ENCODE results near the gene DCAF16. TPM values are rescaled to one million over a fixed set of nuclear protein-coding genes. Genes with fewer than 3 reads are reported as not detected.
A peak's percentile ranks its signal among the peaks of the same experiment; 100 is the strongest.

The DCAF16 gene
- total and polyA plus RNA-seq, 3 donors from 2014 or later = 30.5 to 48.0 (median 42.6) TPM

DNA sequence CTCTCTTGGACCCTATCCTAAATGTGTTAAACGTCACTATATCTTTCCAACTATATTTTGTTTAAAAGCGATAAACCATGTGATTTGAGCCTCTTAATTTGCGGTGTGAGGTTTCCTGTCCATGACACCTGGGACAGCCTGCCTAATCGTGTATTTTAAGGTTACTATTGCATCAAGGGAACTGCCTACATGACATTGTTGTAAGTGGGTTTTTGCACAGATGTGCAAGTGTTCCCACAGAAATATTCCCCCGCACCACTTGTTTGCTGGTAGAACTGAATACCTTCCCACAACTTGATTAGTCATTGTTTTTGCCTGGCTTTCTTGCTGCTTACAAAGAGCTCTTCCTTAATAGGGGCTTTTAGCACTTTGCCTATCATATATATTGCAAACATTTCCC, 24.0 kb downstream of the DCAF16 start:
- intact Hi-C loops (cut with DNase I; ENCODE audit: low total_unique reads) = no loop called here
- TF ChIP-seq POLR2A (IDR thresholded peaks at IDR 0.05) = no peak
- TF ChIP-seq, protein P1, sequence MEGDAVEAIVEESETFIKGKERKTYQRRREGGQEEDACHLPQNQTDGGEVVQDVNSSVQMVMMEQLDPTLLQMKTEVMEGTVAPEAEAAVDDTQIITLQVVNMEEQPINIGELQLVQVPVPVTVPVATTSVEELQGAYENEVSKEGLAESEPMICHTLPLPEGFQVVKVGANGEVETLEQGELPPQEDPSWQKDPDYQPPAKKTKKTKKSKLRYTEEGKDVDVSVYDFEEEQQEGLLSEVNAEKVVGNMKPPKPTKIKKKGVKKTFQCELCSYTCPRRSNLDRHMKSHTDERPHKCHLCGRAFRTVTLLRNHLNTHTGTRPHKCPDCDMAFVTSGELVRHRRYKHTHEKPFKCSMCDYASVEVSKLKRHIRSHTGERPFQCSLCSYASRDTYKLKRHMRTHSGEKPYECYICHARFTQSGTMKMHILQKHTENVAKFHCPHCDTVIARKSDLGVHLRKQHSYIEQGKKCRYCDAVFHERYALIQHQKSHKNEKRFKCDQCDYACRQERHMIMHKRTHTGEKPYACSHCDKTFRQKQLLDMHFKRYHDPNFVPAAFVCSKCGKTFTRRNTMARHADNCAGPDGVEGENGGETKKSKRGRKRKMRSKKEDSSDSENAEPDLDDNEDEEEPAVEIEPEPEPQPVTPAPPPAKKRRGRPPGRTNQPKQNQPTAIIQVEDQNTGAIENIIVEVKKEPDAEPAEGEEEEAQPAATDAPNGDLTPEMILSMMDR (IDR thresholded peaks at IDR 0.05) = no peak
- Histone ChIP-seq H3K27ac (no peak overlapping the region), H3K27me3 (no peaks in the 10 kb centered on the region), H3K36me3 (ENCODE audit: low read depth, missing control alignments) (no peaks in the 10 kb centered on the region), H3K9me3 (no peaks in the 10 kb centered on the region), H3K4me1 (no peaks in the 10 kb centered on the region), H3K4me3 (no peak overlapping the region)
- 73 to 75% methylated on average over 5 of the region's 5 CpGs for WGBS, 2 donors
- no peak for DNase-seq

- no peak for DNase-seq
- intact Hi-C loops (cut with DNase I; ENCODE audit: low total_unique reads) = no loop called here
- WGBS, 2 donors = 60 to 71% methylated on average over 5 of the region's 5 CpGs
Observed at GRCh38 chr4:17785858-17786257, 24.7 kb downstream of the DCAF16 start.

DNA sequence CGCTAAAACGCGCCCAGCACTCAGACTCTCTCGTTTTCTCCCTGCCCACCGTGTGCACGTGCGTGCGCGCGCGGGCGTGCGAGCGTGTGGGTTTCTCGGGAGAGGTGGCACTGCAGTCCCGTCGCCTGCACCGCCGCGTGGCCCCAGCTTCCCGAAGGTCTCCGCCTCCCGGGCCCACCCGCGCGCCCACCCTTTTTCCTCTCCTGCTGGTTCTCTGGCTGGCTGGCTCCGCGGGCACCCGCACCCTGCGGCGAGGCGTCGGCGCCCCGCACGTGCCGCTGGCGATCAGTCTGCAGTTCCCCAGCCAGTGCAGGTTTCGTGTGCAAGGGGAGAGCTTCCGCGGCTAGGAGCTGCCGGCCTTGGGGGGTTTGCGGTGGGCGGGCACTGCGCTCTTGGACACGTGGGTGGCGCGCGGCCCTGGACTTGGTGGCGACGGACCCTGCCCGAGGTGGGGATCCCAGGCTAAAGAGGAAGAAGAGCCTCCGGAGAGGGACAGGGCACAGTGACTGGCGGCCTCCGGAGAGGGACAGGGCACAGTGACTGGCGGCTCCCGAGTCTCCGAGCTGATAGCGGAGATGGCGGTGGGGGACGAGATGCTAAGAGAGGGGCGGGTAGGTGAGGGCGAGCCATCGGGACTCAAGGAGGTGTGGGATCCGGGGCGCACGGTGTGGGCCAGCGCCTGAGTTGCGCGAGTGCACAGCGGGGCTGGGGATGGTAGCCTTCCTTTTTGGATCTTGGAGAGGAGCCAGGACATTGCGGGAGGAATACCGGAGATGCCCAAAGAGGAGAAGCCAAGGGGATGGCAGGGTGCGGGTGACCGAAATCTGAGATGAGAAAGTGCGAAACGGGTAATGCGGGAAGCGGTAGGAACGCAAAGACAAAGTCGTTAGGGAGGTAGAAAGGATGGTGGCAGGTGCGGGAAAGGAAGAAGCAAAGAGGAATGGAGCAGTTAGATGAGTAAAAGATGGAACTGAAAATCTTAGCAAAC, 29.0 kb downstream of the DCAF16 start, which contains the start of gene FAM184B:
Gene FAM184B, minus strand, starts transcription at position 322 of the 988 bp plus-strand sequence. CDS start 322 bp downstream, outside the sequence.
- WGBS, 2 donors = 2 to 5% methylated on average over 41 to 73 of the region's 82 CpGs
- DNase-seq = no peak
- H3K9me3 ChIP-seq = no peaks in the 10 kb centered on the region
- H3K27ac ChIP-seq = no peak within 1 kb of the TSS
- peak within 1 kb of the TSS; percentile 19 to 49 for H3K4me3 ChIP-seq
- H3K4me1 ChIP-seq = peaks cover 6% of the 10 kb centered on the region
- H3K27me3 ChIP-seq = no peaks in the 10 kb centered on the region
- TF ChIP-seq, protein P1 (IDR thresholded peaks at IDR 0.05) = no peak
- no peak for TF ChIP-seq POLR2A (IDR thresholded peaks at IDR 0.05)
- intact Hi-C loops (cut with DNase I; ENCODE audit: low total_unique reads) = no loop called here
- no peaks in the 10 kb centered on the region for H3K36me3 ChIP-seq (ENCODE audit: low read depth, missing control alignments)

More at GRCh38 chr4:17785858-17786257, 24.7 kb downstream of the DCAF16 start:
- Histone ChIP-seq H3K4me1 (peaks cover 3% of the 10 kb centered on the region), H3K27ac (no peak overlapping the region), H3K36me3 (ENCODE audit: low read depth, missing control alignments) (no peaks in the 10 kb centered on the region), H3K4me3 (no peak overlapping the region), H3K27me3 (no peaks in the 10 kb centered on the region), H3K9me3 (no peaks in the 10 kb centered on the region)
- TF ChIP-seq POLR2A (IDR thresholded peaks at IDR 0.05) = no peak
- TF ChIP-seq, protein P1 (IDR thresholded peaks at IDR 0.05) = no peak

DNA sequence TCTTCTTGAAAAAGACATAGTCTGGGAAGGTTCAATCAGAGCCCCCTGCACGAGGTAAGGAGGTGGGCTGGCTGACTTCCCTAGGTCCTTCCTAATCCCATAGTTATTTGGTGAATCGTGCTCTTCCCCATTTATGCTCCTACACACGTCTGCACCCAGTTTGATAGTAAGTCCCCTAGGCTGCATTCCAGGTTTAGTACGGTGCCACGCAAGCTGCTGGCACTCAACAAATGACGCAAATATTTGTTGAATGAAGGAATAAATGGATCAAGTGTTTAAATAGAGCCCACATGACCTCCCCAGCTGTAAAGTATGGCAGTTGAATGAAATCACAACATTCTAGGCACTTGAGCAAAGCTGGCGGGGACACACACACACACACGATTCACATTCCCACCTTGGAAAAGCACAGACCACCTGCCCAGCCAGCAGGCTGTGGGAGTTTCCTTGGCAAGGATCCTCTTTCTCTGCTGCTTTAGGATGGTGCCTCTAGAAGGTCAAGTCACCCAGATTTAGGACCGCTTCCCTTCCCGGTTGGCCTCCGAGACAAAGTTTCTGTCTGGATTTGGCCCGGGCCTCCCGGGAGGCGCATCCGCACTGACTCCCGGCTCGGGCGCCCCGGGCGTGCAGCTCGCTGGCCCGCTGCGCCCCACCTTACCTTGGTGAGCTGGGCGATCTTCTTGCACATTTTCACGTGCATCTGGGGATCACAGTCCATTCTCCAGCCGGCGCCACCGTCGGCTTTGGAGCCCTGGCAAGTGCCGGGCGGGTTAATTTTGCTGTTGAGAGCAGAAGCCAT, 29.9 kb downstream of the DCAF16 start:
- intact Hi-C loops (cut with DNase I; ENCODE audit: low total_unique reads) = no loop called here
- Histone ChIP-seq H3K27ac (no peak overlapping the region), H3K4me3 (peak overlapping the region; percentile 19 to 49), H3K9me3 (no peaks in the 10 kb centered on the region), H3K4me1 (peaks cover 6% of the 10 kb centered on the region), H3K36me3 (ENCODE audit: low read depth, missing control alignments) (no peaks in the 10 kb centered on the region), H3K27me3 (no peaks in the 10 kb centered on the region)
- no peak for DNase-seq
- no peak for TF ChIP-seq POLR2A (IDR thresholded peaks at IDR 0.05)
- TF ChIP-seq, protein P1 (IDR thresholded peaks at IDR 0.05) = no peak
- 8 to 9% methylated on average over 28 to 31 of the region's 31 CpGs for WGBS, 2 donors

Measured in testis (tissue), 3 donors.